IMR-90 (cell line): ENCODE data around the gene B4GALT5. TPM values are rescaled to one million over a fixed set of nuclear protein-coding genes. Genes with fewer than 3 reads are reported as not detected.

Experiments used
- ATAC-seq: fragments of 200-7000 bp; cut with Tn5 transposase; 2 replicates; pipeline ENCODE4 v1.9.1; 2020; ENCODE audit warnings: low read depth, mild to moderate bottlenecking, moderate library complexity
- BruUV-seq: library from RNA; stranded (reverse); fragments of 400-500 nt; replicated peaks from 2 replicates; lab custom pipeline; 2021; lab: Mats Ljungman, UMichigan
- CTCF ChIA-PET: fragments of 300-600 bp; formaldehyde crosslinking; extraction: SDS; loops from one replicate; lab custom pipeline; 2021; ENCODE audit warnings: antibody characterized with exemption; lab: Yijun Ruan, JAX
- POLR2A ChIA-PET: fragments of 300-600 bp; sonication (Branson Sonifier 250); formaldehyde crosslinking; loops from one replicate; lab custom pipeline; 2022; ENCODE audit warnings: antibody characterized with exemption; ENCODE audit not compliant: unreplicated experiment; lab: Charles Lee
- DNase-seq: peaks from one replicate; pipeline ENCODE4 v3.0.0; 2013
- H2AFZ ChIP-seq: replicated peaks from 2 replicates; pipeline ENCODE3; 2013; ENCODE audit warnings: low read length, mild to moderate bottlenecking; ENCODE audit not compliant: poor library complexity
- H2AK5ac ChIP-seq: 2 replicates; pipeline ENCODE4 v1.6.1; 2013; ENCODE audit warnings: low read depth, low read length, inconsistent platforms
- H2AK9ac ChIP-seq: replicated peaks from 2 replicates; pipeline ENCODE3; 2013; ENCODE audit warnings: mild to moderate bottlenecking, low read depth, low read length, moderate library complexity; ENCODE audit not compliant: poor library complexity
- H2BK120ac ChIP-seq: 2 replicates; pipeline ENCODE4 v1.6.1; 2013; ENCODE audit warnings: low read depth, low read length, inconsistent platforms
- H2BK15ac ChIP-seq: 3 replicates; pipeline ENCODE4 v1.6.1; 2013; ENCODE audit warnings: low read depth, low read length, inconsistent platforms
- H2BK20ac ChIP-seq: 2 replicates; pipeline ENCODE4 v1.6.1; 2013; ENCODE audit warnings: low read depth, mild to moderate bottlenecking, inconsistent platforms, low read length, moderate library complexity
- H2BK5ac ChIP-seq: 2 replicates; pipeline ENCODE4 v1.6.1; 2013; ENCODE audit warnings: mild to moderate bottlenecking, low read depth, low read length, inconsistent platforms; ENCODE audit not compliant: poor library complexity, severe bottlenecking
- H3K14ac ChIP-seq: replicated peaks from 2 replicates; pipeline ENCODE4 v1.6.1; 2013; ENCODE audit warnings: low read depth, low read length, inconsistent platforms
- H3K18ac ChIP-seq: 2 replicates; pipeline ENCODE4 v1.6.1; 2013; ENCODE audit warnings: low read depth, low read length, control low read depth
- H3K23ac ChIP-seq: 2 replicates; pipeline ENCODE4 v1.6.1; 2013; ENCODE audit warnings: low read depth, low read length, inconsistent platforms
- H3K27ac ChIP-seq: 2 replicates; pipeline ENCODE4 v1.5.1; 2013; ENCODE audit warnings: mild to moderate bottlenecking, control low read depth, low read length; ENCODE audit not compliant: insufficient read depth
- H3K27me3 ChIP-seq: 2 replicates; pipeline ENCODE4 v1.6.1; 2013; ENCODE audit warnings: low read length; ENCODE audit not compliant: control insufficient read depth, insufficient read depth
- H3K36me3 ChIP-seq: 2 replicates; pipeline ENCODE4 v1.6.1; 2013; ENCODE audit warnings: low read length, mixed read lengths; ENCODE audit not compliant: control insufficient read depth, insufficient read depth
- H3K4ac ChIP-seq: 2 replicates; pipeline ENCODE4 v1.6.1; 2013; ENCODE audit warnings: low read depth, low read length, inconsistent platforms
- H3K4me1 ChIP-seq: 2 replicates; pipeline ENCODE4 v1.6.1; 2013; ENCODE audit warnings: low read length, mixed read lengths; ENCODE audit not compliant: control insufficient read depth, insufficient read depth
- H3K4me2 ChIP-seq: 2 replicates; pipeline ENCODE4 v1.6.1; 2013; ENCODE audit warnings: low read depth, mild to moderate bottlenecking, control low read depth, low read length, moderate library complexity
- H3K4me3 ChIP-seq: 2 replicates; pipeline ENCODE4 v1.5.1; 2013; ENCODE audit warnings: low read depth, mild to moderate bottlenecking, control low read depth, low read length, moderate library complexity; ENCODE audit not compliant: insufficient read depth
- H3K56ac ChIP-seq: 2 replicates; pipeline ENCODE4 v1.6.1; 2013; ENCODE audit warnings: low read length, inconsistent platforms; ENCODE audit not compliant: insufficient read depth; ENCODE audit errors: extremely low read depth
- H3K79me1 ChIP-seq, 2 experiments: 2 replicates each; pipeline ENCODE4 v1.6.1; 2013; ENCODE audit warnings: low read length in 2 of 2, inconsistent platforms in 1 of 2, low read depth in 1 of 2
- H3K9ac ChIP-seq: 2 replicates; pipeline ENCODE4 v1.6.1; 2013; ENCODE audit warnings: low read depth, low read length, control low read depth
- H3K9me1 ChIP-seq: 2 replicates; pipeline ENCODE4 v1.6.1; 2013; ENCODE audit warnings: low read length, inconsistent platforms; ENCODE audit not compliant: insufficient read depth
- H3K9me3 ChIP-seq: 2 replicates; pipeline ENCODE4 v1.6.1; 2013; ENCODE audit warnings: low read length; ENCODE audit not compliant: control insufficient read depth, insufficient read depth
- H4K20me1 ChIP-seq: 2 replicates; pipeline ENCODE4 v1.6.1; 2013; ENCODE audit warnings: low read length, inconsistent platforms; ENCODE audit not compliant: insufficient read depth
- H4K5ac ChIP-seq: 2 replicates; pipeline ENCODE4 v1.6.1; 2013; ENCODE audit warnings: mild to moderate bottlenecking, low read depth, low read length, control low read depth
- H4K8ac ChIP-seq, 2 experiments: 2 replicates each; pipeline ENCODE4 v1.6.1; 2013; ENCODE audit warnings: low read depth in 2 of 2, low read length in 2 of 2, control low read depth in 1 of 2, inconsistent platforms in 1 of 2
- H4K91ac ChIP-seq: 2 replicates; pipeline ENCODE4 v1.6.1; 2013; ENCODE audit warnings: low read depth, low read length, inconsistent platforms; ENCODE audit not compliant: insufficient read depth
- FOS ChIP-seq: fragments of 150-350 bp; IDR thresholded peaks from 2 replicates; pipeline ENCODE4 v1.6.1; 2016; ENCODE audit warnings: low read depth, low read length
- MAFK ChIP-seq: IDR thresholded peaks from 2 replicates; pipeline ENCODE4 v1.6.1; 2012; ENCODE audit warnings: low read depth, low read length, improper control_type of control experiment
- NFE2L2 ChIP-seq: fragments of 150-350 bp; IDR thresholded peaks from 2 replicates; pipeline ENCODE4 v1.6.1; 2016; ENCODE audit warnings: low read depth, mild to moderate bottlenecking, low read length
- WGBS, 2 experiments: methylation state at CpG; one replicate each; pipeline versions ENCODE4 v1.1.5 to v1.1.7; 2013; ENCODE audit warnings: missing lambda C conversion rate in 2 of 2; ENCODE audit not compliant: insufficient read length in 1 of 2; ENCODE audit errors: extremely low coverage in 2 of 2; 5-methylcytosine and 5-hydroxymethylcytosine counted together
- dilution Hi-C: fragments of 300-500 bp; cut with HindIII; formaldehyde crosslinking; loops from one replicate; pipeline ENCODE4 v1.14.3; 2018; ENCODE audit warnings: low sequenced_read_pairs; ENCODE audit not compliant: unreplicated experiment
- in situ Hi-C: fragments of 300-500 bp; cut with MboI; formaldehyde crosslinking; loops from 3 replicates; pipeline ENCODE4 v1.14.3; 2019; ENCODE audit warnings: low sequenced_read_pairs, inconsistent platforms, mixed read lengths
- intact Hi-C: fragments of 100-400 bp; cut with micrococcal nuclease; formaldehyde crosslinking; loops from 2 replicates; pipeline ENCODE4 v1.10.0; 2022
- polyA plus RNA-seq, 3 experiments: library from polyadenylated mRNA; depleted of rRNA; stranded (reverse); fragments of >200 nt; gene quantifications; 2 replicates each; pipeline ENCODE4 v1.2.3, GENCODE V29; 2012; ENCODE audit warnings: low replicate concordance in 1 of 3
- total RNA-seq: library from RNA; depleted of rRNA; stranded (reverse); fragments of >200 nt; gene quantifications from 2 replicates; pipeline ENCODE4 v1.2.3, GENCODE V29; 2012

Gene B4GALT5
- total and polyA plus RNA-seq, 2 of the 4 experiments (the other 2 are of a cell fraction): 11.3 to 20.4 TPM

DNA sequence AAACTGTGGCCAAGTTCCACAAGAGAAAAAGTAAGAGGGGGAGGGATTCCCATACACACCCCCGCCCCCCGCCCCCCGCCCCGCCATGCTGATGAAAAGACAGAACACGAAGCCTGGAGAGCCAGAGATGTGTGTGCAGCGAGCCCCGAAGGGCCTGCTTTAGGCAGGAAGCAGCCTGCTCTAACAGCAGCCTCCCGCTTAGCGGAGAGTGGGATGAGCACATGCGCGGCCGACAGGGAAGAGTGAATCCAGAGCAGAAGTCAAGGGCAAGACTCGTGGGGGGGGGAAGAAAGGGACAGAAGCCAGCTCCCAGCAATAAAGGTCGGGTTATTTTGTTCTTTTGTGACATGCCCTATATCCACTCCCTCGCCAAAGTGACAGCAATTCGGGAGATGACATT lies 78.5 kb downstream of the B4GALT5 start:
- Histone ChIP-seq H3K9ac (no peak overlapping the region), H2BK5ac (no peak overlapping the region), H3K4ac (no peak overlapping the region), H3K9me1 (no peaks in the 10 kb centered on the region; the same call in 1 of the 2 replicates), H3K18ac (no peak overlapping the region), H3K56ac (no peak overlapping the region), H3K4me1 (no peaks in the 10 kb centered on the region), H3K4me3 (no peak overlapping the region), H2AK5ac (no peak overlapping the region), H3K79me1 (peaks cover 0 to 5% of the 10 kb centered on the region in 2 experiments; a peak in 1 of 4 replicates), H2AK9ac (no peak overlapping the region), H3K27ac (no peak overlapping the region), H4K91ac (no peak overlapping the region), H3K23ac (no peak overlapping the region), H2BK15ac (no peak overlapping the region), H3K4me2 (no peak overlapping the region), H4K5ac (no peak overlapping the region), H3K27me3 (no peaks in the 10 kb centered on the region), H2BK20ac (no peak overlapping the region), H3K14ac (no peak overlapping the region), H3K9me3 (no peaks in the 10 kb centered on the region), H4K20me1 (no peaks in the 10 kb centered on the region), H3K36me3 (peaks cover 37% of the 10 kb centered on the region), H2AFZ (no peak overlapping the region), H4K8ac (no peak overlapping the region), H2BK120ac (no peak overlapping the region)
- CTCF ChIA-PET: no interaction called here
- ATAC-seq: no peak
- intact Hi-C loops (no loop called here), in situ Hi-C loops (no loop called here), dilution Hi-C loops (no loop called here)
- POLR2A ChIA-PET: no interaction called here
- TF ChIP-seq FOS (no peak), MAFK (no peak), NFE2L2 (no peak)
- WGBS, 2 experiments: 77% methylated on average over 4 of the region's 16 CpGs; no CpG with 5 or more reads in 1 of the 2 experiments
- BruUV-seq: no TSS peak
- DNase-seq: no peak
